SK-N-SH (cell line): ENCODE data around the gene C19orf73. TPM values are rescaled to one million over a fixed set of nuclear protein-coding genes. Genes with fewer than 3 reads are reported as not detected.

ENCODE experiments used
- CTCF ChIA-PET: fragments of 300-600, 350-600 bp; formaldehyde crosslinking; extraction: SDS; loops from one replicate; lab custom pipeline; 2021; lab: Yijun Ruan, JAX
- POLR2A ChIA-PET: fragments of 350-600 bp; sonication (Branson Sonifier 250); formaldehyde crosslinking; extraction: SDS; loops from one replicate; lab custom pipeline; 2020; ENCODE audit warnings: antibody characterized with exemption, inconsistent platforms; lab: Yijun Ruan, JAX
- DNase-seq: peaks from one replicate; pipeline ENCODE4 v3.0.0; 2012
- H2AFZ ChIP-seq: fragments of 200-600 bp; sonication (generic); 2 replicates; pipeline ENCODE4 v1.8.1; 2016; ENCODE audit warnings: antibody characterized with exemption, mild to moderate bottlenecking, low read depth
- H3F3A ChIP-seq: fragments of 200-600 bp; sonication (generic); replicated peaks from 2 replicates; pipeline ENCODE3; 2016; ENCODE audit warnings: antibody characterized with exemption, mild to moderate bottlenecking; ENCODE audit not compliant: insufficient read depth
- H3K27ac ChIP-seq, 2 experiments: fragments of 200-500 bp in 1 of 2; fragments of 200-600 bp in 1 of 2; sonication (Bioruptor generic) in 1 of 2; sonication (generic), shearing (Covaris generic) in 1 of 2; 2 replicates each; pipeline versions ENCODE4 v1.5.1 to v1.6.1; 2014 to 2016; ENCODE audit warnings: low read depth in 2 of 2, inconsistent platforms in 1 of 2, low read length in 1 of 2, mild to moderate bottlenecking in 1 of 2, mixed read lengths in 1 of 2
- H3K27me3 ChIP-seq: fragments of 200-600 bp; sonication (generic), shearing (Covaris generic); 2 replicates; pipeline ENCODE4 v1.6.1; 2016; ENCODE audit warnings: mixed run types; ENCODE audit not compliant: insufficient read depth
- H3K36me3 ChIP-seq, 2 experiments: fragments of 200-500 bp in 1 of 2; fragments of 200-600 bp in 1 of 2; sonication (Bioruptor generic) in 1 of 2; sonication (generic) in 1 of 2; replicated peaks in 1 of 2; 2 replicates each; pipeline versions ENCODE3 to v1.5.1; 2014 to 2016; ENCODE audit warnings: low read length in 1 of 2, mild to moderate bottlenecking in 1 of 2; ENCODE audit not compliant: insufficient read depth in 2 of 2, control insufficient read depth in 1 of 2
- H3K4me1 ChIP-seq, 2 experiments: fragments of 200-500 bp in 1 of 2; fragments of 200-600 bp in 1 of 2; sonication (Bioruptor generic) in 1 of 2; sonication (generic), shearing (Covaris generic) in 1 of 2; 2 replicates each; pipeline versions ENCODE4 v1.5.1 to v1.6.1; 2014 to 2016; ENCODE audit warnings: low read depth in 1 of 2, low read length in 1 of 2, mixed run types in 1 of 2; ENCODE audit not compliant: insufficient read depth in 2 of 2, control insufficient read depth in 1 of 2
- H3K4me2 ChIP-seq: fragments of 200-600 bp; sonication (generic), shearing (Covaris generic); 2 replicates; pipeline ENCODE4 v1.6.1; 2017; ENCODE audit warnings: mixed run types
- H3K4me3 ChIP-seq, 2 experiments: fragments of 200-500 bp in 1 of 2; fragments of 200-600 bp in 1 of 2; sonication (Bioruptor generic) in 1 of 2; sonication (generic), shearing (Covaris generic) in 1 of 2; 2 replicates each; pipeline versions ENCODE4 v1.5.1 to v1.8.1; 2014 to 2016; ENCODE audit warnings: low read depth in 2 of 2, inconsistent platforms in 1 of 2, low read length in 1 of 2, mild to moderate bottlenecking in 1 of 2, mixed read lengths in 1 of 2, moderate library complexity in 1 of 2
- H3K79me2 ChIP-seq: fragments of 200-600 bp; sonication (generic); 2 replicates; pipeline ENCODE4 v1.8.1; 2017; ENCODE audit warnings: mild to moderate bottlenecking; ENCODE audit not compliant: insufficient read depth
- H3K9ac ChIP-seq: fragments of 200-600 bp; sonication (generic); 2 replicates; pipeline ENCODE4 v1.6.1; 2017; ENCODE audit warnings: mixed run types
- H3K9me2 ChIP-seq: fragments of 200-600 bp; sonication (generic); 2 replicates; pipeline ENCODE4 v1.6.1; 2017; ENCODE audit warnings: mixed run types
- H3K9me3 ChIP-seq: fragments of 200-600 bp; sonication (generic); 2 replicates; pipeline ENCODE4 v1.6.1; 2017; ENCODE audit warnings: mixed run types, mild to moderate bottlenecking, moderate library complexity
- H4K20me1 ChIP-seq: fragments of 200-600 bp; sonication (generic); 2 replicates; pipeline ENCODE4 v1.6.1; 2017; ENCODE audit warnings: mild to moderate bottlenecking, mixed run types; ENCODE audit not compliant: insufficient read depth
- CHD2 ChIP-seq: fragments of 150-350 bp; IDR thresholded peaks from 2 replicates; pipeline ENCODE4 v1.6.1; 2018; ENCODE audit warnings: low read length; ENCODE audit not compliant: partially characterized antibody
- EZH2phosphoT487 ChIP-seq: fragments of 200-600 bp; sonication (generic); IDR thresholded peaks from 2 replicates; pipeline ENCODE4 v1.6.1; 2017; ENCODE audit warnings: low read depth, mixed run types, mild to moderate bottlenecking, antibody characterized with exemption, moderate library complexity, borderline replicate concordance
- FOXJ3 ChIP-seq: sonication (generic); formaldehyde crosslinking; IDR thresholded peaks from 2 replicates; pipeline ENCODE4 v1.5.1; 2020; ENCODE audit warnings: mild to moderate bottlenecking, missing genetic modification reagents
- GABPA ChIP-seq: IDR thresholded peaks from 2 replicates; pipeline ENCODE4 v1.4.0; 2012; ENCODE audit warnings: low read depth, mild to moderate bottlenecking
- MXI1 ChIP-seq: IDR thresholded peaks from 2 replicates; pipeline ENCODE4 v1.6.1; 2012; ENCODE audit warnings: mild to moderate bottlenecking, low read depth, low read length, improper control_type of control experiment
- NFIC ChIP-seq: IDR thresholded peaks from 2 replicates; pipeline ENCODE4 v1.4.0; 2012; ENCODE audit warnings: borderline replicate concordance
- NRF1 ChIP-seq: IDR thresholded peaks from 2 replicates; pipeline ENCODE4 v1.6.1; 2012; ENCODE audit warnings: low read depth, mild to moderate bottlenecking, low read length
- POLR2AphosphoS5 ChIP-seq: IDR thresholded peaks from 2 replicates; pipeline ENCODE4 v1.6.1; 2012; ENCODE audit warnings: low read depth, low read length
- RXRA ChIP-seq: IDR thresholded peaks from 2 replicates; pipeline ENCODE4 v1.4.0; 2012; ENCODE audit warnings: low read depth, mild to moderate bottlenecking, borderline replicate concordance
- SIN3A ChIP-seq: IDR thresholded peaks from 2 replicates; pipeline ENCODE4 v1.6.1; 2012; ENCODE audit warnings: low read depth, mild to moderate bottlenecking, low read length, moderate library complexity, borderline replicate concordance
- SMC3 ChIP-seq: IDR thresholded peaks from 2 replicates; pipeline ENCODE4 v1.6.1; 2012; ENCODE audit warnings: low read depth, low read length, improper control_type of control experiment
- TCF12 ChIP-seq: IDR thresholded peaks from 2 replicates; pipeline ENCODE4 v1.4.0; 2012
- TEAD4 ChIP-seq: IDR thresholded peaks from 2 replicates; pipeline ENCODE4 v1.4.0; 2012; ENCODE audit warnings: mild to moderate bottlenecking, borderline replicate concordance; ENCODE audit not compliant: insufficient read depth
- WGBS: methylation state at CpG from one replicate; pipeline ENCODE4 v1.1.6; 2017; ENCODE audit warnings: low lambda C conversion rate; 5-methylcytosine and 5-hydroxymethylcytosine counted together
- polyA plus RNA-seq, 3 experiments: library from polyadenylated mRNA; depleted of rRNA; stranded (reverse); fragments of >200 nt; gene quantifications; 2 replicates each; pipeline ENCODE4 v1.2.3, GENCODE V29; 2012
- TF ChIP-seq, protein P1 (sequence below): fragments of 200-600 bp; sonication (generic); IDR thresholded peaks from 2 replicates; pipeline ENCODE4 v1.6.1; 2017; ENCODE audit warnings: antibody characterized with exemption, mild to moderate bottlenecking, moderate library complexity
- TF ChIP-seq, protein P2 (sequence below): IDR thresholded peaks from 2 replicates; pipeline ENCODE4 v1.4.0; 2012; ENCODE audit warnings: low read depth, borderline replicate concordance
- TF ChIP-seq, protein P3 (sequence below): fragments of 150-350 bp; IDR thresholded peaks from 2 replicates; pipeline ENCODE4 v1.6.1; 2017; ENCODE audit warnings: antibody characterized with exemption, low read length, low read depth, borderline replicate concordance
- TF ChIP-seq, protein P4 (sequence below): IDR thresholded peaks from 2 replicates; pipeline ENCODE4 v1.4.0; 2012; ENCODE audit warnings: low read depth, borderline replicate concordance
- TF ChIP-seq, protein P5 (sequence below): fragments of 150-350 bp; IDR thresholded peaks from 2 replicates; pipeline ENCODE4 v1.6.1; 2016; ENCODE audit warnings: mild to moderate bottlenecking, low read depth, low read length
- TF ChIP-seq, protein P6 (sequence below): IDR thresholded peaks from 2 replicates; pipeline ENCODE4 v1.4.0; 2012; ENCODE audit warnings: low read depth

C19orf73 gene
- polyA plus RNA-seq, 1 of the 3 experiments (the other 2 are of a cell fraction) = 3.0 TPM

DNA sequence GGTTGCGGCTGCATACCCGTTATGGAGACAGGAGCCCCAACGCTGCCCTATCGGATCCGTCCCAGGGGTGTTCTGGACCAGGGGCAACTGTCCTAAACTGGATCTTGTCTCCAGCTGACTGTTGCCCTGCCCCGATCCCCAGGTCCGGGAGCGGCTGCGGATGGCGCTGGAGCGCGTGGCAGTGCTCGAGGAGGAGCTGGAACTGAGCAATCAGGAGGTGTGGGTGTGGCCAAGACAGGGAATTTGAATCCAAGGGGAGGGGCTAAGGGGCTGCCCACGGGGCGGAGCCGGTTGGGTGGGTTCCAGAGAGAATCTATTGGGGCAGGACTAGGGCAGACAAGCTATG is 10.3 kb upstream of the C19orf73 start:
- TF ChIP-seq GABPA (no peak), SMC3 (no peak), SIN3A (no peak), EZH2phosphoT487 (no peak), NFIC (no peak), CHD2 (no peak), MXI1 (no peak), POLR2AphosphoS5 (no peak), TCF12 (no peak)
- TF ChIP-seq, protein P1, sequence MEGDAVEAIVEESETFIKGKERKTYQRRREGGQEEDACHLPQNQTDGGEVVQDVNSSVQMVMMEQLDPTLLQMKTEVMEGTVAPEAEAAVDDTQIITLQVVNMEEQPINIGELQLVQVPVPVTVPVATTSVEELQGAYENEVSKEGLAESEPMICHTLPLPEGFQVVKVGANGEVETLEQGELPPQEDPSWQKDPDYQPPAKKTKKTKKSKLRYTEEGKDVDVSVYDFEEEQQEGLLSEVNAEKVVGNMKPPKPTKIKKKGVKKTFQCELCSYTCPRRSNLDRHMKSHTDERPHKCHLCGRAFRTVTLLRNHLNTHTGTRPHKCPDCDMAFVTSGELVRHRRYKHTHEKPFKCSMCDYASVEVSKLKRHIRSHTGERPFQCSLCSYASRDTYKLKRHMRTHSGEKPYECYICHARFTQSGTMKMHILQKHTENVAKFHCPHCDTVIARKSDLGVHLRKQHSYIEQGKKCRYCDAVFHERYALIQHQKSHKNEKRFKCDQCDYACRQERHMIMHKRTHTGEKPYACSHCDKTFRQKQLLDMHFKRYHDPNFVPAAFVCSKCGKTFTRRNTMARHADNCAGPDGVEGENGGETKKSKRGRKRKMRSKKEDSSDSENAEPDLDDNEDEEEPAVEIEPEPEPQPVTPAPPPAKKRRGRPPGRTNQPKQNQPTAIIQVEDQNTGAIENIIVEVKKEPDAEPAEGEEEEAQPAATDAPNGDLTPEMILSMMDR = no peak
- TF ChIP-seq, protein P2, sequence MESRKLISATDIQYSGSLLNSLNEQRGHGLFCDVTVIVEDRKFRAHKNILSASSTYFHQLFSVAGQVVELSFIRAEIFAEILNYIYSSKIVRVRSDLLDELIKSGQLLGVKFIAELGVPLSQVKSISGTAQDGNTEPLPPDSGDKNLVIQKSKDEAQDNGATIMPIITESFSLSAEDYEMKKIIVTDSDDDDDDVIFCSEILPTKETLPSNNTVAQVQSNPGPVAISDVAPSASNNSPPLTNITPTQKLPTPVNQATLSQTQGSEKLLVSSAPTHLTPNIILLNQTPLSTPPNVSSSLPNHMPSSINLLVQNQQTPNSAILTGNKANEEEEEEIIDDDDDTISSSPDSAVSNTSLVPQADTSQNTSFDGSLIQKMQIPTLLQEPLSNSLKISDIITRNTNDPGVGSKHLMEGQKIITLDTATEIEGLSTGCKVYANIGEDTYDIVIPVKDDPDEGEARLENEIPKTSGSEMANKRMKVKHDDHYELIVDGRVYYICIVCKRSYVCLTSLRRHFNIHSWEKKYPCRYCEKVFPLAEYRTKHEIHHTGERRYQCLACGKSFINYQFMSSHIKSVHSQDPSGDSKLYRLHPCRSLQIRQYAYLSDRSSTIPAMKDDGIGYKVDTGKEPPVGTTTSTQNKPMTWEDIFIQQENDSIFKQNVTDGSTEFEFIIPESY = no peak
- H3K27ac ChIP-seq = no peak overlapping the region
- no peaks in the 10 kb centered on the region for H4K20me1 ChIP-seq
- peak; percentile 12 for DNase-seq
- no peak overlapping the region for H2AFZ ChIP-seq
- H3K27me3 ChIP-seq = no peaks in the 10 kb centered on the region
- H3K9me2 ChIP-seq = no peaks in the 10 kb centered on the region
- H3K9ac ChIP-seq = no peak overlapping the region
- WGBS = 85% methylated on average over 15 of the region's 16 CpGs
- CTCF ChIA-PET = interaction anchor here (1.1 to 2.4 kb wide), 6 partner anchors 12 to 70 kb away, joined by 3 to 9 read pairs (median 6); partner anchors contain the start of gene LIN7B
- H3K4me2 ChIP-seq = no peak overlapping the region
- no peaks in the 10 kb centered on the region for H3F3A ChIP-seq
- peaks cover 10 to 11% of the 10 kb centered on the region in 2 experiments; a peak in 2 of 4 replicates for H3K4me1 ChIP-seq
- H3K9me3 ChIP-seq = no peaks in the 10 kb centered on the region
- H3K36me3 ChIP-seq = no peaks in the 10 kb centered on the region
- H3K4me3 ChIP-seq = no peak overlapping the region
- POLR2A ChIA-PET = interaction anchor here (1.3 kb wide), 1 partner anchor 10 kb away, joined by 3 read pairs; no protein-coding TSS in a partner anchor
- H3K79me2 ChIP-seq = no peaks in the 10 kb centered on the region

DNA sequence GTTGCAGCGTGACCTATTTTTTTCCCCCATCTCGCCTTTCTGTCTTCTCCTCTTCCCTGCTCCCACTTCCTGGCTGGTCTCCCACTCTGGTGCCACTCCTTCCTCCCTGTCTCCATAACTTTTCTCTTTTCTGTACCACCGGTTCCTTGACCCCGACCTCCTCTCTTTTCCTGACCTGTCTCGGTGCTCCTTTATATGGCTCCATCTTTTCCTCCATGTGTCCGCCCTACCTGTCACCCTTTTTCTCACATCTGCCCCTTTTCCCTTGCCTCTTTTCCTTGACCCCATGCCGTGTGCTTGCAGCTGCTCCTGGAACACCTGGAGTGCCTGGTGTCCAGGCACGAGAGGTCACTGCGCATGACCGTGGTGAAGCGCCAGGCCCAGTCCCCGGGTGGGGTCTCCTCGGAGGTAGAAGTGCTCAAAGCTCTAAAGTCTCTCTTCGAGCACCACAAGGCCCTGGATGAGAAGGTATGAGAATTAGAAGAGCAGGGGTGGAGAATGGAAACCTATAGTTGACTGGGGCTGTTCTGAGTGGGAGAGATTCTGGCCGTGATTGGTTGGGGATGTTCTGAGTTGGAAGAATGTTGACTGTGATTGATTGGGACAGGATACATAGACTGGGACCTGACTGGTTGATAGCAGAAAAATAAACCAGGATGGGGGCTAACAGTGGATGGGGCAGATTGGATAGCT is 9.7 kb upstream of the C19orf73 start:
- H3K9me2 ChIP-seq = no peaks in the 10 kb centered on the region
- no peaks in the 10 kb centered on the region for H4K20me1 ChIP-seq
- H3K4me2 ChIP-seq = peak overlapping the region; percentile 70
- DNase-seq = no peak
- no peaks in the 10 kb centered on the region for H3K36me3 ChIP-seq
- no peaks in the 10 kb centered on the region for H3K79me2 ChIP-seq
- ChIA-PET CTCF (interaction anchor here (1.1 to 2.9 kb wide), 9 partner anchors 10 to 70 kb away, joined by 3 to 11 read pairs (median 6); partner anchors contain the start of gene LIN7B), POLR2A (interaction anchor here (0.7 to 2.0 kb wide), 4 partner anchors 11 to 22 kb away, joined by 3 to 5 read pairs (median 4); no protein-coding TSS in a partner anchor)
- peak overlapping the region in 1 of 2 experiments; percentile 47; a peak in 1 of 4 replicates for H3K4me3 ChIP-seq
- H3K9me3 ChIP-seq = no peaks in the 10 kb centered on the region
- TF ChIP-seq, protein P3, sequence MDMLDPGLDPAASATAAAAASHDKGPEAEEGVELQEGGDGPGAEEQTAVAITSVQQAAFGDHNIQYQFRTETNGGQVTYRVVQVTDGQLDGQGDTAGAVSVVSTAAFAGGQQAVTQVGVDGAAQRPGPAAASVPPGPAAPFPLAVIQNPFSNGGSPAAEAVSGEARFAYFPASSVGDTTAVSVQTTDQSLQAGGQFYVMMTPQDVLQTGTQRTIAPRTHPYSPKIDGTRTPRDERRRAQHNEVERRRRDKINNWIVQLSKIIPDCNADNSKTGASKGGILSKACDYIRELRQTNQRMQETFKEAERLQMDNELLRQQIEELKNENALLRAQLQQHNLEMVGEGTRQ = no peak
- TF ChIP-seq NRF1 (no peak), RXRA (no peak), FOXJ3 (CRISPR knock-in tag) (no peak), NFIC (no peak), TEAD4 (no peak), SMC3 (no peak)
- TF ChIP-seq, protein P4, sequence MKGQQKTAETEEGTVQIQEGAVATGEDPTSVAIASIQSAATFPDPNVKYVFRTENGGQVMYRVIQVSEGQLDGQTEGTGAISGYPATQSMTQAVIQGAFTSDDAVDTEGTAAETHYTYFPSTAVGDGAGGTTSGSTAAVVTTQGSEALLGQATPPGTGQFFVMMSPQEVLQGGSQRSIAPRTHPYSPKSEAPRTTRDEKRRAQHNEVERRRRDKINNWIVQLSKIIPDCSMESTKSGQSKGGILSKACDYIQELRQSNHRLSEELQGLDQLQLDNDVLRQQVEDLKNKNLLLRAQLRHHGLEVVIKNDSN = no peak
- TF ChIP-seq, protein P5, sequence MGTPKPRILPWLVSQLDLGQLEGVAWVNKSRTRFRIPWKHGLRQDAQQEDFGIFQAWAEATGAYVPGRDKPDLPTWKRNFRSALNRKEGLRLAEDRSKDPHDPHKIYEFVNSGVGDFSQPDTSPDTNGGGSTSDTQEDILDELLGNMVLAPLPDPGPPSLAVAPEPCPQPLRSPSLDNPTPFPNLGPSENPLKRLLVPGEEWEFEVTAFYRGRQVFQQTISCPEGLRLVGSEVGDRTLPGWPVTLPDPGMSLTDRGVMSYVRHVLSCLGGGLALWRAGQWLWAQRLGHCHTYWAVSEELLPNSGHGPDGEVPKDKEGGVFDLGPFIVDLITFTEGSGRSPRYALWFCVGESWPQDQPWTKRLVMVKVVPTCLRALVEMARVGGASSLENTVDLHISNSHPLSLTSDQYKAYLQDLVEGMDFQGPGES = no peak
- TF ChIP-seq, protein P6, sequence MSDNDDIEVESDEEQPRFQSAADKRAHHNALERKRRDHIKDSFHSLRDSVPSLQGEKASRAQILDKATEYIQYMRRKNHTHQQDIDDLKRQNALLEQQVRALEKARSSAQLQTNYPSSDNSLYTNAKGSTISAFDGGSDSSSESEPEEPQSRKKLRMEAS = no peak
- 81% methylated on average over 15 of the region's 15 CpGs for WGBS
- peaks cover 10 to 11% of the 10 kb centered on the region in 2 experiments; a peak in 2 of 4 replicates for H3K4me1 ChIP-seq
- no peaks in the 10 kb centered on the region for H3F3A ChIP-seq
- H3K27me3 ChIP-seq = no peaks in the 10 kb centered on the region
- H2AFZ ChIP-seq = peak overlapping the region; percentile 63; the same call in 1 of the 2 replicates
- peak overlapping the region in 1 of 2 experiments; percentile 21; a peak in 3 of 4 replicates for H3K27ac ChIP-seq
- H3K9ac ChIP-seq = no peak overlapping the region
